ENCODE measurements around the gene SUCLG2. TPM values are rescaled to one million over a fixed set of nuclear protein-coding genes. Genes with fewer than 3 reads are reported as not detected.

The SUCLG2 gene
- total and polyA plus RNA-seq, 7 donors: 63.7 to 102 (median 90.5) TPM

DNA sequence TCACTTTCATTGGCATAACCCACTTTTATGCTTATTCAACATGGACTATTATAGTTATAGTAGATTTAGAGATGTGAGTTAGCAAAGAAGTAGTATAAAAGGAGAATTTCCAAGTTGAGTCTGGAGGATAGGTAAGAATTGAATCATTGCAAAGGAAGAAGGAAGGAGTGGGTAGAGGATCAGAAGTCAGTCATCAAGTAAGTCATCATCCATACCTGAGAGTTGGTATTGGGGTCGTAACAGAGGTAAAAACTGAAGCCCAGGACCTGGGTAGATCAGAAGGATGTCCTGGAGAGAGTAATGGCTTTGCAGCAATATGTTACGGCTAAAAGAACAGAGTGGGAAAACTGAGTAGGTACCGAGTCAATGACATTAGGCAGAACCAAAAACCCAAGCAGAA is 265.7 kb downstream of the SUCLG2 start:
- DNase-seq (no peak), ATAC-seq (no peak)
- Histone ChIP-seq H3K36me3 (ENCODE audit: insufficient read depth in 1 of 2, low read depth in 1 of 2) (no peaks in the 10 kb centered on the region), H3K27me3 (ENCODE audit: insufficient read depth in 3 of 3, low read length in 2 of 3) (no peaks in the 10 kb centered on the region), H3K9me3 (no peaks in the 10 kb centered on the region), H3K27ac (no peak overlapping the region), H3K4me1 (no peaks in the 10 kb centered on the region), H3K4me3 (no peak overlapping the region)
- no peak for TF ChIP-seq CTCF (IDR thresholded peaks at IDR 0.05)
- 96 to 99% (median 99%) methylated on average over 3 of the region's 3 CpGs for WGBS, 3 donors
- intact Hi-C loops (cut with DNase I): loop anchor here in 1 of 2 donors (10.0 kb wide), 1 partner anchor 396 kb away; no protein-coding TSS in a partner anchor

GRCh38 chr3:67386451-67386850 is 268.0 kb downstream of the SUCLG2 start:
- Histone ChIP-seq H3K27me3 (ENCODE audit: insufficient read depth in 3 of 3, low read length in 2 of 3) (no peaks in the 10 kb centered on the region), H3K4me1 (peaks cover 10% of the 10 kb centered on the region), H3K36me3 (ENCODE audit: insufficient read depth in 1 of 2, low read depth in 1 of 2) (no peaks in the 10 kb centered on the region), H3K27ac (no peak overlapping the region), H3K4me3 (no peak overlapping the region), H3K9me3 (no peaks in the 10 kb centered on the region)
- DNase-seq (no peak), ATAC-seq (no peak)
- TF ChIP-seq CTCF (IDR thresholded peaks at IDR 0.05): no peak
- intact Hi-C loops (cut with DNase I): loop anchor here in 1 of 2 donors (10.0 kb wide), 1 partner anchor 398 kb away; no protein-coding TSS in a partner anchor
- 71 to 82% (median 74%) methylated on average over 5 of the region's 5 CpGs for WGBS, 3 donors

GRCh38 chr3:67384760-67385397 is 269.5 kb downstream of the SUCLG2 start:
- DNase-seq (no peak), ATAC-seq (peak in 3 of 4 donors; percentile 65 to 76 (median 70))
- TF ChIP-seq CTCF (IDR thresholded peaks at IDR 0.05): peak; percentile 29

GRCh38 chr3:67384016-67384415 is 270.4 kb downstream of the SUCLG2 start:
- DNase-seq (no peak), ATAC-seq (no peak)
- 60 to 70% (median 67%) methylated on average over 5 of the region's 5 CpGs for whole genome bisulfite sequencing, 3 donors
- Histone ChIP-seq H3K27me3 (ENCODE audit: insufficient read depth in 3 of 3, low read length in 2 of 3) (no peaks in the 10 kb centered on the region), H3K4me3 (no peak overlapping the region), H3K27ac (no peak overlapping the region), H3K9me3 (no peaks in the 10 kb centered on the region), H3K36me3 (ENCODE audit: insufficient read depth in 1 of 2, low read depth in 1 of 2) (no peaks in the 10 kb centered on the region), H3K4me1 (peaks cover 10% of the 10 kb centered on the region)
- no peak for TF ChIP-seq CTCF (IDR thresholded peaks at IDR 0.05)
- intact Hi-C loops (cut with DNase I): loop anchor here (5.0 to 10.0 kb wide), 2 partner anchors 401 to 1493 kb away; no protein-coding TSS in a partner anchor

More at GRCh38 chr3:67384760-67385397, 269.5 kb downstream of the SUCLG2 start:
- intact Hi-C loops (cut with DNase I): loop anchor here (5.0 to 10.0 kb wide), 2 partner anchors 400 to 1492 kb away; no protein-coding TSS in a partner anchor
- Histone ChIP-seq H3K27me3 (ENCODE audit: insufficient read depth in 3 of 3, low read length in 2 of 3) (no peaks in the 10 kb centered on the region), H3K9me3 (no peaks in the 10 kb centered on the region), H3K27ac (no peak overlapping the region), H3K4me1 (peaks cover 10% of the 10 kb centered on the region), H3K36me3 (ENCODE audit: insufficient read depth in 1 of 2, low read depth in 1 of 2) (no peaks in the 10 kb centered on the region), H3K4me3 (no peak overlapping the region)
- 78 to 84% (median 83%) methylated on average over 10 of the region's 10 CpGs for WGBS, 3 donors

Measured in psoas muscle (tissue), 8 donors.